HS-5 (cell line): ENCODE results near the gene MYH10.

ENCODE experiments used
- DNase-seq: peaks from one replicate; pipeline ENCODE4 v3.0.0-alpha.2; 2012; ENCODE audit warnings: low read depth

MYH10 gene

DNA sequence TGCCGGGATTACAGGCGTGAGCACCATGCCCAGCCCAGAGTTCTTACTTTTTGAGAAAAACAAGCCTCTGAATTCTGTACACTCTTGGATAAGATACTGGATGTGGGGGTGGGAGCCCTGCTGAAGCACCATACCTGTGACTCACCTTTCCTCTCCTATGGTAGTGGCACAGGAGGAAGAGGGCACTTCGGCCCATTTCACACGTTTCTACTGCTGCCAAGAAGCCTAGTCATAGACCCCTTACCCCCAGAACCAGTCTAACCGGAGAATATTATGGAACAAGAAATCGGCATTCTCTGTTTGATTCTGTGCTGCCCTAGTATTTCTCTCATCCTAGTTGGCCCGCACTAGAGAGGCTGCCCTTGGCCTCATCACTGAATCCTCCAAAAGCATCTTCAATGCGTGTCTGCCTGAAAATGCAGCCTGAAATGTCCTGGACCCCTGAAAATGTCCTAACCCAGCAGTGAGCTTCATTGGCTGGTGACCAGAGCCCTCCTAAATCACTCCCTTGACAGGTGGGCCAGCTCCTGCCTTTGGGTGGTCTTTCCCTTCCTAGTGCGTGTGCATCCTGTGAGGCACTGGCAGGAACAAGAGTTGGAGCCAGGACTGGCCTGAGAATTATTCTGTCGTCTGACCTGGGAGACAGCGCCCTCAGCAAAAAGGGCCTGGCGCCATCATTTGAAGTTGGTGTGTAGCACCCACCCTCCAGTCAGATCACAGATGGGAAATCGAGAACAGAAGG lies 156.9 kb downstream of the MYH10 start:
- no peak for DNase-seq

DNA sequence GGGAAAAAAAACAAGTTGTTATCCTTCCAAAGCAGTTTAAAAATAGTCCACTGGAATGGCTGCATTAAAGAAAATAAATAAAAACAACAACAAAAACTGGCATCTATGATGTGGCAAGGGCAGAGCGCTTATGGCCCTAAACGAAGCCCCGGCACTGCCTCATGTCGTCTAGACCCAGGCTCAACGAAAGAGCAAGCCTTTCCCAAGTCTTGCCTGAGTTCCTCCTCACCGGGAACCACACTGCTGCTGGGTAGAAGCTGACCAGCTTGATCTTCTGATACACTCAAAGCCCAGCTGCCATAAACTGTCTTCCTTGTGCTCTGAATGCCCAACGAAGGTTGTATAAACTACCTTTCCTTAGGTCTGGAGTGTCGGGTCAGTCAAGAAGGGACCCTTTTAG lies 157.9 kb downstream of the MYH10 start:
- DNase-seq: no peak

DNA sequence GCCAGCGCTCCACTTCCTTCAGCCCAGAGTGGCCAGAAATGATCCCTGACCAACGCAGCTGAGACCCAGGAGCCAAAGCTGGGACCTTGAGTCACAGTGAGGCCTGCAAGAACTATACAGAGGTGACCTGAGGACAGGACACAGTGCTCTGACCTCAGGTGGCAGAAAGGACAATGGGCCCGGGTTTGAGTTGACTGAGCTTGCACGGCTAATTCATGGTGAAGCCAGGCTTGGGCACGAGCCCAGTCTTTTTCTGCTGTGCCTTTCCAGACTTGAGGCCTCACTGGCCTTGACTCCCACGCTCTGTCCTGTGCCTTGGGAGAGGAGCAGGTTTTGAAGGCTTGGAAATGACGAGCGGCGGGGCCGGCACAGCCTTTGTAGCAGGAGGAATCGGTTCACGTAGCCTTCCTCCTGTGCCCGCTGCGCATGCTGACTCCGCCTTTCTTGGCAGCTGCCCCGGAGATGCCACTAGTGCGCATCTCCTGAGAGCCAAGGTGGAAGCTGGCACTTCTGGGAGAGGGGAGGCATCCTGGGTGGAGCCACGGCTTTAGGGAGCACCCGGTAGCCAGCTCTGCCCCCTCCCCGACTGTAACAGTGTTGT lies 160.0 kb downstream of the MYH10 start:
- DNase-seq: no peak

DNA sequence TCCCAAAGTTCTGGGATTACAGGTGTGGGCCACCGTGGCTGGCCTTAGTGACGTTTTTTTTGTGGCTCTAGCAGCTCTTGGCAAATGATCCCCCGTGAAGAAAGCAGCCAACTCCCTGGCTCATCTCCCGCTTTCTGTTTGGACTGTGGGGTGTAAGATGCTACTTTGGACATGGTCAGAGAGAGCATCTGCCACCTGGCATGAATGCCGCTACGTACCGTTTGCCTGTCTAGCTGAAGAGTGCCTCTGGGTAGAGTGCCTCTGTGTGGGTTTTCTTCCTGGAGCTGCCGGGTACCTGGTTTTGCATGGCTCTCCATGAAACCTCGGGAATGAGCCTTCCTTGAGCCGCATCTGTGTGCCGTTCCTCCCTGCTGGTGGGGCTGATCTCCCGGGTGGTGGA lies 160.6 kb downstream of the MYH10 start:
- no peak for DNase-seq

DNA sequence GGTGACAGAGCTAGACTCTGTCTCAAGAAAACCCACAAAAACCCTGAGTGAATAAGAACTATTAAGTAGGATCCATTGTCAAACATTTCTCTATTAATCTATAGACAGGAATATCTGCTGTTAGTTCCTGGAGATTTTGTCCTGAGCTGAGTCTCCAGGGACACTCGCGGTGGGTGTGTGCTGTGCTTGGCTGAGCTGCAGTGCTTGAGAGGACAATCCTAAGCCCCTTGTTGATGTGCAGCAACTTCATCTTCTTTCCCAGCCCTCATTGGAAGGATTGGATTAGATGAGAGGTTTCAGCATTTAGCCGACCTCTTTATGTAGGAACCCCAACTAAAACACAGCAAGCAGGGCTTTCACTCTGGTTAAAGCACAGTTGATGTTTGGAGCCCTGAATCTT lies 161.5 kb downstream of the MYH10 start:
- DNase-seq: no peak

DNA sequence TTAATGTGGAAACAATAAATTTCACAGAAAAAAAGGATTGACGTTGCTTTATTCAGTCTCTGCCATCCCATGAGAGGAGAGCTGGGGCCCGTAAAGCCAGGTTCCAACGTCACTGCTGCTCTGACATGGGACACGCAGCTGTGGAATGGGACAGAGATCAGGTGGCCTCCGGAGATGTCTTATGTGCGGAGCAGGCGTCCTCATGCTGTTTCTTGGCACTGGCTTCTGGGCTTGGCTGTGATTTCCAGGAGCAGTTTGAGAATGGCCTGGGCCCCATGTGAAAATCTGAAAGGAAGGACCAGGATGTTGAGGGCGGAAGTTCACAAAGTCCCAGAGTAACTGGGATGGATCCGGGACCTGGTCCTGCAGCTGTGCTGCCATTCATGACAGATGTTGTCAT lies 162.4 kb downstream of the MYH10 start:
- DNase-seq: no peak

DNA sequence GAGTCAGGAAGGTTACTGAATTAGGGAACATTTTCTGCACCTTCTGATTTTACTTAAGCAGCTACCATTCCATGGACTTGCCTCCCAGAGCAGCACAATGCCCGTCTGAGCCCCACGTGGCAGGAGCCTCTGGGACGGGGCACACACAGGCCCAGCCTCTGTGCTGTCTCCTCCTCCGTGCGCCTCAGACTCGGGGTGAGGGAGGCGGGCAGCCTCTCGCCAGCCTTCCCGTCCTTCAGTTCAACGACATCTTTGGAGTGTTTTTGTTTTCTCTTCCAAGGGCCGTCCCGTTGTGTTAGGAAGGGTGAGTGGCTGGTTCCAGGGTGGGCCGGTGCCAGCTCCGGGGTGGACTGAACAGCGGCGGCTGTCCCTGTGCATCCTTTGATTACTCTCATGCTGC lies 163.0 kb downstream of the MYH10 start:
- DNase-seq: no peak

DNA sequence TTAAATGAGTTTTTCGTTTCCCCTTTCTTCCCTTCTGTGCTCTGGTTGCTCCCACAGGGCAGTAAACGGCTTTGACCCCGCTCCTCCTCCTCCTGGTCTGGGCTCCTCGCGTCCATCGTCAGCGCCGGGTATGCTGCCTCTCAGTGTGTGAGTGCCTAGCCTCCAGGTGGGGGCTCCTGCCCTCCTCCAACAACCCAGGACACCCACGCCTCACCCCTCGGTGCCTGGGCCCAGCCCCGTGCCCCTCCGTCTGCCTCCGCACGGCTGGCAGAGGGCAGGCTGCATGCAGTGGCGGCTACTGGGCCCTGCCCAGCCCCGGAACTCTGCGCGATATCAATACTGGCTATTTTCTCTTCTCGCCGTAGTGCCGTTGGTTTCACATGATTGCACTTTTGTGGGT lies 163.7 kb downstream of the MYH10 start:
- DNase-seq: no peak

DNA sequence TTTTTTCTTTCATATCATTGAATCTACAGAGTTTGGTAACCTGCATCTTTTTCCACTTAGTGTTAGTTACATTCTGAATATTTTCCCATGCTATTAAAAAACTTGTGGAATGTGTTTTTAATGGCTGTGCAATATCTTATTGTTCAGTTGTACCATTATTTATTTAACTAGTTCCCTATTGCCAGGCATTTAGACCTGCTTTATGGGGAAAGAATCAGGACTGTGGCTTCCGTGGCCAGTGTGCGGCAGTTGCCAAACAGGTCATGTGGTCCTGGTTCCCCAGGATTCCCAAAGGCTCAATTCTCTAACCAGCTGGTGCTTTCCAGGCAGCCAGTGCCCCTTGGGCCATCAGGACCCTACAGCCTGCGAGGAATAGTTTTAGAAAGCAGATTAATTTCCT lies 164.1 kb downstream of the MYH10 start:
- no peak for DNase-seq

DNA sequence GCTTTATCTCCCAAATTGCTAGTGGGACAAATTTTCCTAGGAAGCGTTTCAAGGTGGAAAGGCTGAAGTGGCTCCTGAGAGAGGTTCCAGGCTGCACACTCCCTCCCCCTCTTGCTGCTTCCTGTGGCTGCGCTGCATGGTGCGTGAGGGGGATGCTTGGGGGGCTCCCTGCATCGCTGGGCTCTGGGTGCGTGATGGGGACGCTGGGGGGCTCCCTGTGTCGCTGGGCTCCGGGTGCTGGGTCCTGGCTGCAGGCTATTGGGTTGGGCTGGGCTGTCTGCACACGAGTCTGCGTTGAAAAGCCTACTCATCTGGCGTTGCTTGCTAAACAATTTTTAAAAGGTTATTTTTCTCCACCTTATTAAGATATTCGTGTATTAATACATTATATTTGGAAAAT lies 164.8 kb downstream of the MYH10 start:
- DNase-seq: no peak

DNA sequence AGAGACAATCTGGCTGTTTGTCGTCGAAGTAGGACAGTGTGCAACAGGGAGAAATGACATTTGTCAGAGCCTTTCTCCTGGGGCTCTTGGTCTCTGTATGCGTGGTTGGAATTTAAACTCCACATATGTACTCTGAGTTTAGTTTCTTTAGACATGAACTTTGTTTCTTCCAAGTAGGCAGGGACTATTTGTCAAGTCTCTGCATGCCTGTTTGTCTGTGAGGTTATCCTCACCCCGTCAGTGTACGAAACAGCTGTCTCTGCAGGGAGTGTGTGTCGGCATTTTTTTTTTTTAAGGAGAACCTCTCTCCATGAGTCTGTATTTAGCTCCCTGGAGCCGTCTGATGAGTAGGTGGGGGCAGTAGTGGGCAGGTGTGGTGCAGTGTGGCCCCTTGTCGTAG lies 165.2 kb downstream of the MYH10 start:
- no peak for DNase-seq

DNA sequence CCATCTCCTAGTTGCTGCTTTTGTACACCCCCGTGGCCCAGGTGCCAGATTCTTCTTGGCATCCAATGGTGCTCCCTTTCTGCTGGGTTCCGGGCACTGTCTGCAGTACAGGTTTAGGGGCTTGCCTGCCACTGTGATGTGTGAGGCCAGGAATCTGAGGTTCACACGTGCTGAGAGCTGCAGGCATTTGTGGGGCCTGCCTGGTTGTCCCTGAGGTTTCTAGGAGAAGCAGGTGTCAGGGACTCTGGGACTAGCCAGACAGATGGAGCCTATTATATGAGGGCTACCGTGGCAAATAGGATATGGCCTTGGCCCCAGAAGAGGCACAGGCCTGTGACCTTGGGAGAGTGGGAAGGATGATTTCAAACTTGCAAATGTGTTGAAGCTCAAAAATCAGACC lies 165.6 kb downstream of the MYH10 start:
- no peak for DNase-seq

DNA sequence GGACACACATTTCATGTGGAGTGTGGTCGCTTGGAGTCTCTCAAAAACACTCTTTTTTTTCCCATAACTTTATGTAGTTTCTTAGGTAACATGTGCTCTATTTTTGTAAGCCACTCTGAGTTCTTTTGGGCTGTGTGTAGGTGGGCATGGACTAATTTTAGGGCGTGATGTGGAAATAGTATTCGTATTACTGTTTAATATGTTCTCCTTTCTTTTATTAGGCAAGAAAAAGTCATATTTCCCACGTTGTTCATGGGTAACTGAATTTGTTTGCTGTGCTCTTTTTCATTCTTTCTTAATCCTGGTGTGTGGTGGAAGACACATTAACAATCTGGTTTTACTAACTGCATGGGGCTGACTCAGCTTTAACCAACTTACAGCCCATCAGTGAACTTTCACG lies 167.4 kb downstream of the MYH10 start:
- DNase-seq: no peak

DNA sequence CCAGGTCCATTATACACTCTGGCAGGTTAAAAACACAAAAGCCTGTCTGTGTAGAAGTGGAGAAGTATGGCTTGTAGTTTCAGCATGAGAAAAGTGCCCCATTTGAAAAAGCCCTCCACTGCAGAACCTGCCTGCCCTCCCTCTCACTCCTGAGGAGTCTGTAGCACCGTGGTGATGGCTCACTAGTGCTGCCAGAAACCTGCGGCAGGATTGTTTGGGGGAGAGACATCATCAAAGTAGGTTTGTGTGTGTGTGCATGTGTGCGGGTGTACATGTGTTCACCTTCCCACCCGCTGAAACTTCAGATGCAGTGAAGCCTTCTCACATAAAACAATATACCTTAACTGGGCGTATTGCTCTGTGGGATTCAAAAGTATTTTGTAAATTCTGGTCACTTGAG lies 168.0 kb downstream of the MYH10 start:
- DNase-seq: no peak

DNA sequence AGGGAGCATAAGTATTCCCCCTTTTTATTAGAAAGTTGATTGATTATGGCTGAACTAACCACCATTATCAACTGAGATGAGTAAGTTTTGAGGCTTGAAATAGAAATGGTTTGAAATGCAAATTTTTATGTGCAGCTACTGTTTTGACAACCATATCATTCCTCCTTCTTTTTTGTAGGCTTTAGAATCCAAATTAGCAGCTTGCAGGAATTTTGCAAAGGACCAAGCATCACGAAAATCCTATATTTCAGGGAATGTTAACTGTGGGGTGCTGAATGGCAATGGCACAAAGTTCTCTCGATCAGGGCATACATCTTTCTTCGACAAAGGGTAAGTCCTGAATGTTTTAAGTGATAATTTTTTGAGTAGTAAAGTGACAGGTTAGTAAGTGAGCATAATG lies 170.7 kb downstream of the MYH10 start:
- DNase-seq: no peak

DNA sequence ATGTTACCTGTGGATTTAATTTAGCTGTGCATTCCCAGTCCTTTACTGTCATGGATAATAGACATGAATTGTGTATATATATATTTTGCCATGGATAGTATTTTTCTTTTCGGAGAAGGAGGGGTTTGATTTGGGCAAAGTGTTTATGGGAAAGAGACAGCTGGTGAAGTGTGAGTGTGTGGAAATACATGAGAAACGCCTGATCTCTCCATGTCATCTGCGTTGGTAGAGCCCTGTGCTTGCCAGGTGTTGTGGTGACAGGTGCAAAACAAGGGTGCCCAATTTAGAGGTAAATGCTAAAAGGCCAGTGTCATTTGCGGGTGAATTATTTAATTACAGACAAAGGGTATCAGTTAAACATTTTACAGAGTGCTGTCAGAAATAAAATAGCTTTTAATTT lies 171.4 kb downstream of the MYH10 start:
- DNase-seq: no peak

DNA sequence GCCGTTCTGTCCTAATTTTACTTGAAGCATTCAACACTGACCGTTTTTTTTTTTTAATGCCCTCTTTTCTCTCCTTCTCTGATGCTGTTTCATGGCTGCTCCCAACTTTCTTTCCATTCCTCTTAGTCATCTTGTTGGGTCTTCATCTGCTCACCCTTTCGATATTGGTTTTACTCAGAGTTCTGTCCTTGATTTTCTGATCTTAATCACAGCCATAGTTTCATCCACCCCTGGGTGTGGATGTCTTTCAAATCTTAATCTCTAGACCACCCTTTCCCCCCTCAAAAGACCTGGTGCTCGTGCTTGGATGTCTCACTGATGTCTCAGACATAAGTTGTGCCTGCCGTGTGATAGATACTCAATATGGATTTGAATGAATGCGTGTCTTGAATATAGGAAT lies 172.4 kb downstream of the MYH10 start:
- DNase-seq: no peak

DNA sequence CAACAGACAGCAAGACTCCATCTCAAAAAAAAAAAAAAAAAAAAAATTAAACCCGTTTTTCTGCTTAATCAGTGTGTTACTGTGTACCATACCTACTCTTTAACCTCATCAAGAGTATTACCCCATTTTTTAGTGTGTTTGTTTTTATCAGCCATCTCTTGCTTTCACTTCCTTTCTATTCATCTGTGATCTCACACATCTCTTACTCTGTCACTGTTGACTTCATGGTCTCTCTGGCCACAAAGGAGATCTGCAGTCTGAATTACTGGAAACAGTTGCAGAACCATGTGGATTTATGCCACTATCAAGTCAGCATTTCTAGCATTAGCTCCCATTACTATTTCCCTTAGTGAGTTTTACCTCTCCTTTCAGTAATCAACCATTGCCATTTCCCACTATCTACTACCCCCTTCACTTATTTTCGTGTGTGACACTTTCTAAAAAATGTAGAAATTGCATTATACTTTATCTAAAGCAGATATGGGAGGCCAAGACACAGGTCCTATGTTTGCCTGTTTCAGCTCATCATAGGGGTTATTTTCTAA lies 174.8 kb downstream of the MYH10 start:
- DNase-seq: no peak

DNA sequence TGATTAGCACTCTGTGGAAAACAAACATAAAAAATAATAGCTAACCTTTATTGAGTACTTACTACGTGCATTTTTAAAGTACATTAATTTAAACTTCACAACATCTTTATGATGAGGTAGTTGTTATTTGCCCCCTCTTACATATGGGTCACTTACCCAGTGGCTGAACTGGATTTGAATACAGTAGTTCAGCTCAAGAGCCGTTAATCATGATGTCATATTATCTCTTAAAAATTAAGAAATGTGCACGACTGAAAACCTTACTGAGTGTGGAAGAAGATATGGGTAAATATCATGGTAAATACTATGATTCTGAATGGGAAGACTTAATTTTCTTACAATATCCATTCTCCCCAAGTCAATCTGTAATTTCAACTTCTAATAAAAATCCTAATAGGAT lies 177.2 kb downstream of the MYH10 start:
- no peak for DNase-seq

DNA sequence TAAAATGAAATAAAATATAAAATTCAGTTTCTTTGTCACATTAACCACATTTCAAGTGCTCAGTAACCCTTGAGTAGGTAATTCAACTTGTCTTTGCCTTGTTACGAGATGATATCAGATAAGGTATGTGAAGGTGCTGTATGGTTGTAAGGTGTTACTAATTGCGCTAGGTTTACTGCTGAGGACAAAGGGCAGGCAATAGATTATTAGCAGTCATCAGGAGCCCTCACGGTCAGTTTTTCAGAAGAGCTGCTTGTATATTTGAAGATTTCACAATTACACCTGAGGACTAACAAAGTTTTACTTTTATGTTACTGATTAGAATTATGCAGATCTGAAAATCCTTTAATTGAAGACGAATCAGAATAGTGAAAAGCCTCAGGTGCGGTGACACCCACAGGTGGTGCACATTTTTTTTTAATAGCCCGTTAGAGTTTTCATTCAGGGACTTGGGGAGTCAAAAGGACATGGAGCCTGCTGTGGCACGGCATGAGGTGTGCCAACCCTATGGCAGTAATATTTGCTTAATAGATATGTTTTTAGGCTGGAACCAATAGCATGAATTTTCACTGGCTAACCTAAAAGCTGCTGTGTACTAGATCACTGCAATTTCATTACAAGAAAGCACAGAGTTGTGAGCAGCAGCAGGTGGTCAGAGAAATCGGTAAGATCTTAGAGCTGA lies 178.5 kb downstream of the MYH10 start:
- DNase-seq: no peak

DNA sequence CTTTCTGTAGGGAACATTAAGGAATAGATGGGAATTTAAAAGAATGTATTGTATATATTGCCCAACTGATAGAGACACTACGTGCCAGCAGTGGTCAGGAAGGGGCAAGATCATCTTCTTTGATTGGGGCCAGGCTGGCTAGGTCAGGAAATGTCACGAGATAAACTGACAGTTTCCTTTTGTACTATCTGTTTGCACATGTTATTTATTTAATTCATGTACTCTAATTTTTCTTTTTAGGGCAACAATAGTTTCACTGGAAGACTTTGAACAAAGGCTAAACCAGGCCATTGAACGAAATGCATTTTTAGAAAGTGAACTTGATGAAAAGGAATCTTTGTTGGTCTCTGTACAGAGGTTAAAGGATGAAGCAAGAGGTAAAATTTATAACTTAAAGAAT lies 182.2 kb downstream of the MYH10 start:
- no peak for DNase-seq

DNA sequence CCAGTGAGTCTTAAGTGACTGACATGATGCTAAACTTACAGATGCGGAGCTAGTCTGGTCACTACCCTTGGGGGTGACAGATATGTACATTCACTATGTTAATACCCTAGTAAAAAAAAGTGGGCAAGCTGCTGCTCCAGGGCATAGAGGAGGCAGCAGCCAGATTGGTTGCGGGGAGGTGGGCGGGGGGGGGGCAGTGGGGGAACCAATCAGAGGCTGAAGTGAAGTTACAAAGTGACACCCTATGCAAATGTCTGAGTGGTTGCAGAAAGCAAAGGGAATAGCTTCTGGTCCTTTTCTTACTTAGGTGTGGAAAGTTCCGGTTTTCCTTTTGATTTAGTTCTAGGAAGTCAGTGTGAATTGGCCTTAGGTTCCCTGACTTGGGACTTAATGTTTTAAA lies 182.7 kb downstream of the MYH10 start:
- no peak for DNase-seq

DNA sequence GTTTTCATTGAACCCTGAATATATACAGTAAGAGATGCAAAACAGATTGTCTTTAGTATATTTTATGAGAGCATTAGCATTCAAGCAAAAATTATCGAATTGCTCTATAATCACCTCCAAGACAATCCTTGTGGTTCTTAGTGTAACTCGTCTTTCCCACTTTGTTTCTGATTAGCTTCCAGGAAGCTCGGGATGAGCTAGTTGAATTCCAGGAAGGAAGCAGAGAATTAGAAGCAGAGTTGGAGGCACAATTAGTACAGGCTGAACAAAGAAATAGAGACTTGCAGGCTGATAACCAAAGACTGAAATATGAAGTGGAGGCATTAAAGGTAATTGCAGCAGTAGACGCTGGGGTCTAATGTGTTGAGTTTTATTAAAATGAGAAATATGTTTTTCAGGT lies 185.0 kb downstream of the MYH10 start:
- DNase-seq: no peak
